ENCODE results near the gene SYNDIG1.

GRCh38 chr20:24453869-24454268 lies 15.6 kb upstream of the SYNDIG1 start:
- TF ChIP-seq CTCF (IDR thresholded peaks at IDR 0.05) (no peak), POLR2AphosphoS5 (IDR thresholded peaks at IDR 0.05) (no peak), EP300 (IDR thresholded peaks at IDR 0.05) (no peak)
